Measurements from ENCODE around the gene PDE1A.

The PDE1A gene

DNA sequence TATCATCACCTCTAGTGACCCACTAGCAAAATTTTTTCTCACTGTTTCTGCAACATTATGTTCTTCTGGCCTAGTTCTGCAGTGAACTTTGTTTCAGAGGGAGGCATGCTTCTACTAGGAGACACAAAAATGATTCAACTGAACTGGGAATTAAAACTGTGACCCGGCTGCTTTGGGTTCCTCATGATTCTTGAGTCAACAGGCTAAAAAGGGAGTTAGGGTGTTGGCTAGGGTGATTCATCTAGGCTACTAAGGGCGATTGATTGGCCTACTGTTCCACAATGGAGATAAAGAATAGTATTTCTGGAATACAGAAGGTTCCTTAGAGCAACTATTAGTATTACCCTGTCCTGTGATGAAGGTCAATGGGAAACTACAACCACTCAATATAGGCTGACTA is 261.6 kb downstream of the PDE1A start:
- H3K9me3 ChIP-seq: no peaks in the 10 kb centered on the region
- no peak overlapping the region for H3K27ac ChIP-seq
- no peak overlapping the region for H3K4me2 ChIP-seq
- H3K36me3 ChIP-seq: no peaks in the 10 kb centered on the region
- H3K4me3 ChIP-seq: no peak overlapping the region
- H3K4me1 ChIP-seq: no peaks in the 10 kb centered on the region
- no peak for TF ChIP-seq Cebpa-rat (IDR thresholded peaks at IDR 0.05)
- H3K27me3 ChIP-seq: no peaks in the 10 kb centered on the region
- no peak overlapping the region for H3K9ac ChIP-seq
- no peaks in the 10 kb centered on the region for H4K20me1 ChIP-seq

GRCh38 chr2:182164686-182165085 is 262.1 kb downstream of the PDE1A start:
- H3K4me2 ChIP-seq: no peak overlapping the region
- no peak overlapping the region for H3K4me3 ChIP-seq
- no peaks in the 10 kb centered on the region for H4K20me1 ChIP-seq
- H3K9ac ChIP-seq: no peak overlapping the region
- H3K27me3 ChIP-seq: no peaks in the 10 kb centered on the region
- H3K9me3 ChIP-seq: no peaks in the 10 kb centered on the region
- TF ChIP-seq Cebpa-rat (IDR thresholded peaks at IDR 0.05): no peak
- H3K27ac ChIP-seq: no peak overlapping the region
- H3K36me3 ChIP-seq: no peaks in the 10 kb centered on the region
- no peaks in the 10 kb centered on the region for H3K4me1 ChIP-seq

GRCh38 chr2:182163878-182164277 is 263.0 kb downstream of the PDE1A start:
- no peaks in the 10 kb centered on the region for H3K9me3 ChIP-seq
- H3K9ac ChIP-seq: no peak overlapping the region
- no peaks in the 10 kb centered on the region for H3K4me1 ChIP-seq
- H3K27me3 ChIP-seq: no peaks in the 10 kb centered on the region
- H3K4me3 ChIP-seq: no peak overlapping the region
- no peaks in the 10 kb centered on the region for H3K36me3 ChIP-seq
- H3K4me2 ChIP-seq: no peak overlapping the region
- no peak for TF ChIP-seq Cebpa-rat (IDR thresholded peaks at IDR 0.05)
- no peaks in the 10 kb centered on the region for H4K20me1 ChIP-seq
- H3K27ac ChIP-seq: no peak overlapping the region

GRCh38 chr2:182148344-182148743 is 278.5 kb downstream of the PDE1A start:
- Histone ChIP-seq H3K27me3 (no peaks in the 10 kb centered on the region), H3K4me3 (no peak overlapping the region), H3K9ac (no peak overlapping the region), H3K4me2 (no peak overlapping the region), H3K27ac (no peak overlapping the region), H3K4me1 (no peaks in the 10 kb centered on the region), H3K9me3 (no peaks in the 10 kb centered on the region), H4K20me1 (no peaks in the 10 kb centered on the region), H3K36me3 (no peaks in the 10 kb centered on the region)
- no peak for TF ChIP-seq Cebpa-rat (IDR thresholded peaks at IDR 0.05)

DNA sequence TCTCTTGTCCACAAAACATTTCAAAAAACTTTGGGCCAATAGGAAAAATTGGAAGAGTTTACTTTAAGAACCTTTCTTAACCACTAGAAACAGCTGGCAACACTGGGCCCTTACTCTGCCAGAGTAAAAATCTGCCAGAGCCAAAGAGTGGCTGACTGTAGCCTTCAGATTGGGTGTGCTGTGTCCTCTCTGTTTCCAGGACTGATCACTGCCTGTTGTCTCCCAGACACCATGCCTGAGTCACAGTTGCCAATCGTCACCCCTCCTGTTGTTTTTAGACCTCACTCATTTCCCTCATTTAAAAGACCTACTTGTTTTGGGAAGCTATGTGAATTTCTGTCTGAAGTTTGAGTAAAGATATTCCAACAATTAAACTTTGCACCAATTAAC is 282.1 kb downstream of the PDE1A start:
- Histone ChIP-seq H3K9me3 (no peaks in the 10 kb centered on the region), H3K27ac (no peak overlapping the region)

DNA sequence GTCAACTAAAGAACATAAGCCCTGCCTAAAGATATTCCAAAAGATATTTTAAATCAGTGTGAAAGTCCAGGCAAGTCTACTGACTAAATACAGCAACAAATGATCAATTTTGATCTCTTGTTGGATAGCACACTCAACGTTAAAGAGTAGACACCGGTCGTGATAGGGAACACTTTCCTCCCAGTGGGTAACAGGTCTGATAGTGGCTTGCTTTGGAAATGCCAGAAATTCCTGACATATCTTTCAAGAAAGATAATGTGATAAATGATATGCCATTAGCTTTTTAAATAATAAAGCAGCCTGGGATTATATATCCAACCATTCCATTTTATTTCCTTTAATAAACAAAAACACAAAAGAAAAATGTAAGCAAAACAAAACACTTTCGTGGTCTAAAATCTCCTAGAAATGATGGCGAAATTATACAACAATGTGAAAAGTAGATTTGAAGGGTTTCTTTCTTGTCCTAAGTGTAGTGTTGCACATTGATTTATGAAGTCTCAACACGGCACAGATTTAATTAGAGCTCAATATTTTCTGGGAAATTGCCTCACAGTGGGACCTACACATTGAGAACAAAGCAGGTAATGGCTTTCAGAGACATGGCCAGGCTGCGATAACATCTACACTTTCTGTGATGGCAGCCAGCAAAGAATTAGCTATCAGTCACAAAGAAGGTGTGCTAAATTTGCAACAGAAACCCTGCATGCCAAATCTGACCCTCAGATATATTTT is 282.6 kb downstream of the PDE1A start:
- Histone ChIP-seq H3K27me3 (no peaks in the 10 kb centered on the region), H3K4me2 (no peak overlapping the region), H3K9ac (no peak overlapping the region), H3K4me1 (no peaks in the 10 kb centered on the region), H3K4me3 (no peak overlapping the region), H3K36me3 (no peaks in the 10 kb centered on the region), H3K27ac (no peak overlapping the region), H4K20me1 (no peaks in the 10 kb centered on the region), H3K9me3 (no peaks in the 10 kb centered on the region)
- TF ChIP-seq Cebpa-rat (IDR thresholded peaks at IDR 0.05): no peak

More for the DNA sequence above, 282.1 kb downstream of the PDE1A start:
- H3K4me3 ChIP-seq: no peak overlapping the region
- TF ChIP-seq Cebpa-rat (IDR thresholded peaks at IDR 0.05): no peak
- no peak overlapping the region for H3K4me2 ChIP-seq
- no peaks in the 10 kb centered on the region for H4K20me1 ChIP-seq
- H3K4me1 ChIP-seq: no peaks in the 10 kb centered on the region
- H3K36me3 ChIP-seq: no peaks in the 10 kb centered on the region
- no peak overlapping the region for H3K9ac ChIP-seq
- no peaks in the 10 kb centered on the region for H3K27me3 ChIP-seq

DNA sequence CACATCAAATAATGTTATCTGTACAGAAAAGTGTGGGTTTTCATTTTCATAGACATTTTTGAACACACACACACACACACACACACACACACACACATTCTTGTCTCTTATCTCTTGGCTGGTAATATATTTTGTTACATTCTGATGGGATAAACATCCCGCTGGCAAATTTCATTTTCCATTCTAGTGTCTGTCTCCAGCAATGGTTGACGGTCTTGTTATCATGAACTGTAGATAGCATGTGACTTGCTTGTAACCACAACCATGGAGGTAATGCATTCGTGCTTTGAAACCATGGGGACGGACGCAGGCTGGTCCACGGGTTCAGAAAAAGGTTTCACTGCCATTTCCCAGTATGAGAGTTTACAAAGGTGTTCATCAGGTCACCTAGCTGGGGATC is 284.8 kb downstream of the PDE1A start:
- Histone ChIP-seq H3K36me3 (no peaks in the 10 kb centered on the region), H3K27me3 (no peaks in the 10 kb centered on the region), H3K4me1 (no peaks in the 10 kb centered on the region), H3K4me2 (no peak overlapping the region), H3K27ac (no peak overlapping the region), H3K9me3 (no peaks in the 10 kb centered on the region), H3K9ac (no peak overlapping the region), H3K4me3 (no peak overlapping the region), H4K20me1 (no peaks in the 10 kb centered on the region)
- no peak for TF ChIP-seq Cebpa-rat (IDR thresholded peaks at IDR 0.05)

- Histone ChIP-seq H3K9ac (no peak overlapping the region), H3K27ac (no peak overlapping the region), H3K4me1 (no peaks in the 10 kb centered on the region), H3K4me3 (no peak overlapping the region), H3K27me3 (no peaks in the 10 kb centered on the region), H4K20me1 (no peaks in the 10 kb centered on the region), H3K9me3 (no peaks in the 10 kb centered on the region), H3K4me2 (no peak overlapping the region), H3K36me3 (no peaks in the 10 kb centered on the region)
- TF ChIP-seq Cebpa-rat (IDR thresholded peaks at IDR 0.05): no peak
Measured at GRCh38 chr2:182134201-182134600, 292.6 kb downstream of the PDE1A start.

DNA sequence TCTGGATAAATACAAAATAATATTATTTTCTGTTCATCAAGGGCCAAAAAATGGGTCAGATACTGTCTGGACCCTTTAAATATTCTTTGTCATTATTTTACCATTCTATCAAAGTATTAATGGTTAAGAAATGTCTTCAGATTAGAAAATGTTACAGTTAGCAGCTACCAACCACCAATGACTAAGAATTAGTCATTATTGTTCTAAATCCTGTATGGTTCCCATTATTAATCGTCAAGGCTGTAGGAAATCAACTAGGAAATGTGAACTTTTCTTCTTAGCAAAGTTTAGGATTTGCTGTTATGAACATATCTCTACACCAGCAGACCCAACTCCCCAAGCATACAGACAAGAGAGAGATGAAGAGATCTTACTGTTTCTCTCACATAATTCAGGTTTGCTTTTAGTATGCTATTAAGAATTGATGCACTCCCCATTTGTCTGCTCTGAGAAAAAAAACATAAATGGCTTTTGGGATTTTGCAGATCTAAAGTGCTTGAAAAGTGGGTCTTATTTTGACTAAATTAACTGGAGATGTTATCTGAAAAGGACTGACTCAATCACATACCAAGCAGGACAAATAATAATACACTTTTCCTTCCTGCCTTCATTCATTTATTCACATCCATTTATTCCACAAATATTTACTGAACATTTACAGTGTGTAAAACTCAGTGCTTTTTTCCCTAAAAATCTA is 293.5 kb downstream of the PDE1A start:
- no peak overlapping the region for H3K4me2 ChIP-seq
- no peak for TF ChIP-seq Cebpa-rat (IDR thresholded peaks at IDR 0.05)
- H3K9me3 ChIP-seq: no peaks in the 10 kb centered on the region
- H3K36me3 ChIP-seq: no peaks in the 10 kb centered on the region
- H4K20me1 ChIP-seq: no peaks in the 10 kb centered on the region
- no peak overlapping the region for H3K9ac ChIP-seq
- H3K4me3 ChIP-seq: no peak overlapping the region
- no peaks in the 10 kb centered on the region for H3K4me1 ChIP-seq
- no peak overlapping the region for H3K27ac ChIP-seq
- no peaks in the 10 kb centered on the region for H3K27me3 ChIP-seq

DNA sequence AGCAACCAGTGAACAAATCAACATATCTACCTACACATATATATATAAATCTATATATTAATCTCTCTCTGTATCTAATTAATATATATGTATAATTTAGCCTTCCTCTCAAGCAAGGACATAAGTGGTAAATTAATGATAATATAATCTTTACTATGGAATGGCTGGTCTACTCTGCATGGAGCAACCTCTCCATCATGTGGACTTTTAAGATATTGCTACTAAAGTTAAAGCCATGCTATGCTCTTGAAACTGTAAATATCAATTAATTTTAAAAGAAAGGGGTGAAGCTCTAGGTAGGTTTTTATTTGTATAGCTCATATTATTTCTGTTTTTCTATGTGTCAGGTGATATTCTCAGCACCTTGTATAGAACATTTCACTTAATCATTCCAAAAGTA is 294.2 kb downstream of the PDE1A start:
- H3K27ac ChIP-seq: no peak overlapping the region
- H4K20me1 ChIP-seq: no peaks in the 10 kb centered on the region
- H3K9me3 ChIP-seq: no peaks in the 10 kb centered on the region
- no peak overlapping the region for H3K4me2 ChIP-seq
- no peaks in the 10 kb centered on the region for H3K4me1 ChIP-seq
- no peak overlapping the region for H3K9ac ChIP-seq
- no peak overlapping the region for H3K4me3 ChIP-seq
- TF ChIP-seq Cebpa-rat (IDR thresholded peaks at IDR 0.05): no peak
- H3K27me3 ChIP-seq: no peaks in the 10 kb centered on the region
- no peaks in the 10 kb centered on the region for H3K36me3 ChIP-seq

Data from BLaER1 (cell line).